Fibroblast of mammary gland (primary cell): ENCODE data around the gene FSD2.

Experiments
- DNase-seq: peaks from one replicate; pipeline ENCODE4 v3.0.0-alpha.2; 2010; ENCODE audit warnings: low read depth
- H3K4me3 ChIP-seq: 2 replicates; pipeline ENCODE4 v1.5.1; 2011; ENCODE audit warnings: low read depth, mild to moderate bottlenecking, low read length, moderate library complexity; ENCODE audit not compliant: control insufficient read depth
- CTCF ChIP-seq: conservative IDR thresholded peaks from 2 replicates; pipeline ENCODE4 v1.5.1; 2011; ENCODE audit warnings: low read depth, low read length, inconsistent platforms; ENCODE audit not compliant: control insufficient read depth, insufficient read depth

Gene FSD2

DNA sequence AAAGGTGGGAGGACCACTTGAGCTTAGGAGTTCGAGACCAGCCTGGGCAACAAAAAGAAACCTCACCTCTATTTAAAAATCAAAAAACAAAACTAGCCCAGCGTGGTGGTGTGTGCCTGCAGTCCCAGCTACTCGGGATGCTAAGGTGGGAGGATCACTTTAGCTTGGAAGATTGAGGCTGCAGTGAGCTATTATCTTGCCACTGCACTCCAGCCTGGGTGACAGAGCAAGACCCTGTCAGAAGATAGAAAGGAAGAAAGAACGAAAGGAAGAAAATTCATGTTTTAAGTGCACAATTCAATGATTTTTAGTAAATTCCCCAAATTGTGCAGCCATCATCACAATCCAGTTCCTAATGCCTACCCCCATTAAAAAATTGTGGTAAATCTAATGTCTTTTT, 7.8 kb downstream of the FSD2 start:
- no peak overlapping the region for H3K4me3 ChIP-seq
- TF ChIP-seq CTCF: no peak
- DNase-seq: no peak

DNA sequence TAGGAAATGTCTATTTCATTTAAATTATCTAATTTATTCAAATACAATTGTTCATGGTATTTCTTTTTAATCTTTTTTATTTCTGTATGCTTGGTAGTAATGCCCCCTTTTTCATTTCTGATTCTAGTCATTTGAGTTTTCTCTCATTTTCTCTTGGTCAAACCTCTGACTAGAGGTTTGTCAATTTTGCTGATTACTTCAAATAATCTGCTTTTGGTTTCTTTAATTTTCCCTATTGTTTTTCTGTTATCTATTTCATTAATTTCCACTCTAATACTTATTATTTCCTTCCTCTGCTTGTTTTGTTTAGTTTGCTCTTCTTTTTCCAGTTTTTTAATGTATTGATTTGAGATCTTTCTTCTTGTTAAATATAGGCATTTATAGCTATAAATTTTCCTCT, 12.1 kb downstream of the FSD2 start:
- DNase-seq: no peak
- no peak for TF ChIP-seq CTCF
- H3K4me3 ChIP-seq: no peak overlapping the region

DNA sequence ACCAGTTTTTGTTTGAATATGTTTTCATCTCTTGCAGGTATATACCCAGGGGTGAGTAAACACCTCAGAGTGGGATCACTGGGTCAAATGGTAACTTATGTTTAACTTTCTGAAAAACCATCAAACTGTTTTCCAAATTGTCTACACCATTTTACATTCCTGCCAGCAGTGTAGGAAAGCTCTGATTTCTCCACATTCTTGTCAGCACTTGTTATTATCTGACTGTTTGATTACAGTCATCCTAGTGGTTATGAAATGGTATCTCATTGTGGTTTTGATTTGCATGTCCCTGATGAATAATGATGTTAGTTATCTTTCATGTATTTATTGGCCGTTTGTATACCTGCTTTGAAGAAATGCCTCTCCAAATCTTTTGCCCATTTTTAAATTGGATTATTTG, 13.8 kb downstream of the FSD2 start:
- H3K4me3 ChIP-seq: no peak overlapping the region
- no peak for TF ChIP-seq CTCF
- no peak for DNase-seq

GRCh38 chr15:82790321-82790720, 15.5 kb downstream of the FSD2 start:
- DNase-seq: no peak
- no peak overlapping the region for H3K4me3 ChIP-seq
- no peak for TF ChIP-seq CTCF

DNA sequence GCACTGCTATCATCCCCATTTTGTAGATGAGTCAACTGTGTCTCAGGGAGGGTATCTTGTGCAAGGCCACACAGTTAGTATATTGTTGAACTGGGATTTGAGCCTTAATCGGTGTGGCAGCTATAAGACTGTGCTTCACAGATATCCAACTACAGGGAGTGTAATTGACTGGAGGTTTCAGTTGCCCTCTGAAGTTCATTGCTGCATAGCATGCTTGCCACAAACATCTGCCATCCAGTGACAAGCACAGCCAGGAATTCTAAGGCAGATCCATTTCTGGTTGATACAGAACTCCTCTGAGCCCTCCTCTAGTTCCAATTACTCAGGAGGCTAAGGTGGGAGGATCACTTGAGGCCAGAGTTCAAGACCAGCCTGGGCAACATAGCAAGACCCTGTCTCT, 16.4 kb downstream of the FSD2 start:
- TF ChIP-seq CTCF: no peak
- H3K4me3 ChIP-seq: no peak overlapping the region
- no peak for DNase-seq

- TF ChIP-seq CTCF: no peak
- no peak for DNase-seq
- no peak overlapping the region for H3K4me3 ChIP-seq
Measured at GRCh38 chr15:82788496-82788895, 17.4 kb downstream of the FSD2 start.

DNA sequence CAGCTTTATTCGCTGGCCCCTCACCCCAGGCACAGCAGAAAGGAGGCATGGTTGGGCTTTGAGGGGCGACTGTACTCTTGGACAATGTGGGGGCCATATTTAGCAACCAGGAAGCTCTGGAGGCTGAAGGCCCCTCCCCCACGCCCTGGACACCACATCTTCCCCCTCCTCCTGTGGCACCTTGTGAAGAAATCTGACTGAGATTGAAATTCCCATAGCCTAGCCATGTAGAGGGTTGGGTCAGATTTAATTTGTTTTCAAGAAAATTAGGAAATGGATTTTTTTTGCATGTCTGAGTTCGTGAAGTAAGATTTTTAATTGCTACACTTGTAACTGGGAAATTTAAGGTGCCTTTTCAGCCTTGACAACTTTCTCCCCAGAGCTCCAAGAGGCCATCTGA, 24.5 kb downstream of the FSD2 start:
- no peak overlapping the region for H3K4me3 ChIP-seq
- TF ChIP-seq CTCF: no peak
- DNase-seq: no peak
